Peyer's patch (tissue), 4 donors: ENCODE results near the gene TYW1. TPM values are rescaled to one million over a fixed set of nuclear protein-coding genes. Genes with fewer than 3 reads are reported as not detected.
"Not testable (repeated sequence)": the region's sequence is repeated elsewhere in the genome, so short reads cannot be mapped to it uniquely, and the experiment has no call there.

Source experiments
- DNase-seq, 3 donors: peaks; one replicate each; pipeline ENCODE4 v3.0.0-alpha.2; 2017 to 2019
- H3K27ac ChIP-seq, 4 donors: fragments of 200-600 bp; sonication (generic); one replicate each; pipeline ENCODE4 v1.5.1; 2016 to 2019
- H3K27me3 ChIP-seq, 2 donors: fragments of 200-600 bp; sonication (generic); one replicate each; pipeline ENCODE4 v1.5.1; 2019
- H3K36me3 ChIP-seq, 3 donors: fragments of 200-600 bp; sonication (generic); one replicate each; pipeline ENCODE4 v1.5.1; 2016 to 2019
- H3K4me1 ChIP-seq, 4 donors: fragments of 200-600 bp; sonication (generic); one replicate each; pipeline ENCODE4 v1.5.1; 2016 to 2019
- H3K4me3 ChIP-seq, 4 donors: fragments of 200-600 bp; sonication (generic); 1 replicate in 3 of 4; 2 replicates in 1 of 4; pipeline ENCODE4 v1.5.1; 2016 to 2019; ENCODE audit warnings: mild to moderate bottlenecking in 1 of 4
- H3K9me3 ChIP-seq, 4 donors: fragments of 200-600 bp; sonication (generic); one replicate each; pipeline ENCODE4 v1.5.1; 2016 to 2019; ENCODE audit warnings: mild to moderate bottlenecking in 1 of 4
- CTCF ChIP-seq, 6 experiments: fragments of 450-650 bp in 4 of 6; fragments of 200-600 bp in 2 of 6; sonication (generic) in 1 of 6; IDR thresholded peaks; one replicate each; pipeline ENCODE4 v1.5.1; 2017 to 2019; ENCODE audit warnings: antibody characterized with exemption in 6 of 6, mild to moderate bottlenecking in 3 of 6, moderate library complexity in 1 of 6
- POLR2A ChIP-seq, 2 donors: fragments of 450-650 bp; IDR thresholded peaks; one replicate each; pipeline ENCODE4 v1.5.1; 2017; ENCODE audit warnings: antibody characterized with exemption in 2 of 2, mild to moderate bottlenecking in 2 of 2, moderate library complexity in 2 of 2
- total RNA-seq, 4 donors: library from RNA; depleted of rRNA; stranded (reverse); fragments of >200 nt; gene quantifications; one replicate each; pipeline ENCODE4 v1.1.0, GENCODE V29; 2016

The TYW1 gene
- total RNA-seq, 4 donors from 2014 or later = 15.1 to 69.3 (median 27.0) TPM

GRCh38 chr7:66964411-66964810, 32.2 kb upstream of the TYW1 start:
- DNase-seq = no peak
- H3K36me3 ChIP-seq = peaks cover 0 to 9% (median 0%) of the 10 kb centered on the region in 3 donors
- no peaks in the 10 kb centered on the region for H3K4me1 ChIP-seq
- TF ChIP-seq CTCF (IDR thresholded peaks at IDR 0.05) (no peak), POLR2A (IDR thresholded peaks at IDR 0.05) (no peak)
- H3K27me3 ChIP-seq = no peaks in the 10 kb centered on the region
- no peak overlapping the region for H3K4me3 ChIP-seq
- H3K27ac ChIP-seq = no peak overlapping the region
- H3K9me3 ChIP-seq = no peaks in the 10 kb centered on the region

- TF ChIP-seq POLR2A (IDR thresholded peaks at IDR 0.05) (no peak), CTCF (IDR thresholded peaks at IDR 0.05) (no peak)
- H3K4me1 ChIP-seq = peaks cover 0 to 5% (median 0%) of the 10 kb centered on the region in 4 donors
- DNase-seq = peak in 1 of 3 donors; percentile 27
- no peaks in the 10 kb centered on the region for H3K36me3 ChIP-seq
- no peak overlapping the region for H3K4me3 ChIP-seq
- no peaks in the 10 kb centered on the region for H3K27me3 ChIP-seq
- H3K9me3 ChIP-seq = no peaks in the 10 kb centered on the region
- H3K27ac ChIP-seq = no peak overlapping the region
These were observed 29.6 kb upstream of the TYW1 start for GRCh38 chr7:66967029-66967428.

GRCh38 chr7:66969001-66969400, 27.6 kb upstream of the TYW1 start:
- H3K27ac ChIP-seq, H3K27me3 ChIP-seq, H3K9me3 ChIP-seq, H3K4me1 ChIP-seq, H3K36me3 ChIP-seq, H3K4me3 ChIP-seq: not testable (repeated sequence)
- peak in 2 of 3 donors; percentile 3 to 15 for DNase-seq

GRCh38 chr7:66970310-66970709, 26.3 kb upstream of the TYW1 start:
- H3K4me3 ChIP-seq = no peak overlapping the region
- H3K36me3 ChIP-seq = no peaks in the 10 kb centered on the region
- TF ChIP-seq POLR2A (IDR thresholded peaks at IDR 0.05) (no peak), CTCF (IDR thresholded peaks at IDR 0.05) (no peak)
- no peaks in the 10 kb centered on the region for H3K27me3 ChIP-seq
- peaks cover 0 to 5% (median 0%) of the 10 kb centered on the region in 4 donors for H3K4me1 ChIP-seq
- H3K9me3 ChIP-seq = no peaks in the 10 kb centered on the region
- no peak overlapping the region for H3K27ac ChIP-seq
- peak in 2 of 3 donors; percentile 41 to 43 for DNase-seq

- no peaks in the 10 kb centered on the region for H3K27me3 ChIP-seq
- H3K9me3 ChIP-seq = peaks cover 0 to 4% (median 2%) of the 10 kb centered on the region in 4 donors
- peak in 1 of 3 donors; percentile 26 for DNase-seq
- peaks cover 0 to 5% (median 0%) of the 10 kb centered on the region in 4 donors for H3K4me1 ChIP-seq
- TF ChIP-seq CTCF (IDR thresholded peaks at IDR 0.05) = no peak
- TF ChIP-seq POLR2A (IDR thresholded peaks at IDR 0.05) = no peak
- no peak overlapping the region for H3K4me3 ChIP-seq
- H3K36me3 ChIP-seq = no peaks in the 10 kb centered on the region
- no peak overlapping the region for H3K27ac ChIP-seq
These were observed 21.5 kb upstream of the TYW1 start for GRCh38 chr7:66974986-66975590.

GRCh38 chr7:66978312-66978711, 18.3 kb upstream of the TYW1 start:
- peaks cover 0 to 14% (median 3%) of the 10 kb centered on the region in 4 donors for H3K9me3 ChIP-seq
- DNase-seq, H3K27me3 ChIP-seq, H3K27ac ChIP-seq, H3K4me1 ChIP-seq, H3K36me3 ChIP-seq, H3K4me3 ChIP-seq: not testable (repeated sequence)

GRCh38 chr7:66979013-66979412, 17.6 kb upstream of the TYW1 start:
- H3K27me3 ChIP-seq, DNase-seq, H3K27ac ChIP-seq, H3K4me1 ChIP-seq, H3K4me3 ChIP-seq, H3K36me3 ChIP-seq: not testable (repeated sequence)
- peaks cover 0 to 14% (median 3%) of the 10 kb centered on the region in 4 donors for H3K9me3 ChIP-seq

GRCh38 chr7:66980336-66980735, 16.3 kb upstream of the TYW1 start:
- DNase-seq, H3K4me1 ChIP-seq, H3K36me3 ChIP-seq, H3K27ac ChIP-seq, H3K4me3 ChIP-seq, H3K27me3 ChIP-seq: not testable (repeated sequence)
- peaks cover 0 to 14% (median 3%) of the 10 kb centered on the region in 4 donors for H3K9me3 ChIP-seq

GRCh38 chr7:66989552-66989951, 7.1 kb upstream of the TYW1 start:
- H3K27me3 ChIP-seq, H3K27ac ChIP-seq, H3K4me1 ChIP-seq, DNase-seq, H3K9me3 ChIP-seq, H3K4me3 ChIP-seq: not testable (repeated sequence)
- H3K36me3 ChIP-seq = peaks cover 0 to 67% (median 4%) of the 10 kb centered on the region in 3 donors

- DNase-seq, H3K27me3 ChIP-seq, H3K4me1 ChIP-seq, H3K9me3 ChIP-seq: not testable (repeated sequence)
- Histone ChIP-seq H3K4me3 (peak overlapping the region; percentile 56 to 80 (median 76)), H3K27ac (peak overlapping the region in 3 of 4 donors; percentile 98 to 100 (median 99)), H3K36me3 (peaks cover 0 to 44% (median 4%) of the 10 kb centered on the region in 3 donors)
These were observed 2.6 kb upstream of the TYW1 start for GRCh38 chr7:66994051-66994450.
